Right lobe of liver (tissue), 6 donors: ENCODE measurements around the gene RELA. TPM values are rescaled to one million over a fixed set of nuclear protein-coding genes. Genes with fewer than 3 reads are reported as not detected.

Experiments
- ATAC-seq, 4 donors: fragments of 200-7000 bp; cut with Tn5 transposase; one replicate each; pipeline ENCODE4 v1.9.1; 2020; ENCODE audit warnings: mild to moderate bottlenecking in 4 of 4, moderate library complexity in 4 of 4
- DNase-seq, 3 donors: peaks; one replicate each; pipeline ENCODE4 v3.0.0-alpha.2; 2020
- H3K27ac ChIP-seq, 3 donors: fragments of 200-600 bp; one replicate each; pipeline ENCODE4 v1.8.0; 2022
- H3K27me3 ChIP-seq, 2 donors: fragments of 200-600 bp; one replicate each; pipeline ENCODE4 v1.8.0; 2022
- H3K36me3 ChIP-seq, 4 donors: fragments of 200-600 bp; sonication (generic) in 1 of 4; one replicate each; pipeline versions ENCODE4 v1.5.1 to v1.8.0; 2017 to 2022; ENCODE audit warnings: control low read depth in 1 of 4
- H3K4me1 ChIP-seq, 4 donors: fragments of 200-600 bp; sonication (generic) in 1 of 4; one replicate each; pipeline versions ENCODE4 v1.5.1 to v1.8.0; 2017 to 2022; ENCODE audit warnings: control low read depth in 1 of 4
- H3K4me3 ChIP-seq, 3 donors: fragments of 200-600 bp; one replicate each; pipeline ENCODE4 v1.8.0; 2022
- H3K9me3 ChIP-seq, 4 donors: fragments of 200-600 bp; sonication (generic) in 1 of 4; one replicate each; pipeline versions ENCODE4 v1.5.1 to v1.8.0; 2017 to 2022; ENCODE audit warnings: control low read depth in 1 of 4
- CTCF ChIP-seq, 4 donors: fragments of 200-600 bp in 3 of 4; fragments of 450-650 bp in 1 of 4; IDR thresholded peaks; one replicate each; pipeline versions ENCODE4 v1.5.1 to v1.8.0; 2016 to 2022; ENCODE audit warnings: antibody characterized with exemption in 4 of 4, mild to moderate bottlenecking in 2 of 4
- POLR2A ChIP-seq: fragments of 450-650 bp; IDR thresholded peaks from one replicate; pipeline ENCODE4 v1.6.1; 2017; ENCODE audit warnings: antibody characterized with exemption, mild to moderate bottlenecking
- WGBS: methylation state at CpG from one replicate; pipeline ENCODE4 v1.1.6; 2018; ENCODE audit warnings: low coverage, low lambda C conversion rate; ENCODE audit not compliant: insufficient coverage; ENCODE audit errors: missing lambda C conversion rate; 5-methylcytosine and 5-hydroxymethylcytosine counted together
- intact Hi-C, 2 donors: fragments of 100-400 bp; cut with DNase I; formaldehyde crosslinking; loops; one replicate each; pipeline versions ENCODE4 v1.11.2 to v1.14.1; 2022
- total RNA-seq, 6 experiments: library from RNA; depleted of rRNA in 2 of 6; stranded (reverse); fragments of >200 nt in 2 of 6; fragmentation: NEBNext Ultra II Directional in 3 of 6; extraction: Animal tissue kit (Norgen Biotek cat#: 25700) in 3 of 6; gene quantifications; one replicate each; pipeline versions ENCODE4 v1.1.0 to v1.2.4, GENCODE V29; 2016 to 2023
- donor health status: DM: no; HTN: yes; CAD: no.
- donor health status: DM: no; HTN: no; CAD: no.
- donor health status: DM: no; HTN: no; CAD: no.
- donor health status: DM: no; HTN: yes; CAD: no.
- donor health status: DM: no; HTN: yes; CAD: no.

RELA gene
- total RNA-seq, 6 experiments from 2014 or later = 27.8 to 51.1 (median 41.9) TPM

DNA sequence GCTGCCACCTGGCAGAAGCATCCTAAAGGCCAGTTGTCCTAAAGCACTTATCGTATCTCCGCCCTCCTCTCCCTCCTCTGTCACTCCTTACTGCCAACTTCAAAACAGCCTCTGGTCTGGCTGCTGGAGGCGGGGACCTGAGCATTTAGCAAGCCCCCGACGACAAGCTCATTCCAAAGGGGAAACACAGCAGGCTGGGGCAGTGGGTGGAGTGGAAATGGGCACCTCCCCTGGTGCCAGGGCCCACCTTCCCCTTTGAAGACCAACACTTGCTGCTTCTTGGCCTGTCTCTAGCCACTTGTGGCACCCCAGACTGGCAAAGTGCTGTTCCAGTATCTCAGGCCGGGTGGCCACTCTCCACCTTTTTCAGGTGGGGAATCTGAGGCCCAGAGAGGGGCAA is 52.3 kb downstream of the RELA start:
- Histone ChIP-seq H3K9me3 (no peaks in the 10 kb centered on the region), H3K4me3 (peak overlapping the region in 2 of 3 donors; percentile 99), H3K36me3 (peaks cover 4 to 29% (median 8%) of the 10 kb centered on the region in 4 donors), H3K27ac (peak overlapping the region; percentile 44 to 96 (median 95)), H3K4me1 (peaks cover 0 to 31% (median 11%) of the 10 kb centered on the region in 4 donors), H3K27me3 (no peaks in the 10 kb centered on the region)
- DNase-seq (no peak), ATAC-seq (no peak)
- 10% methylated on average over 2 of the region's 6 CpGs for WGBS
- TF ChIP-seq POLR2A (no peak), CTCF (IDR thresholded peaks at IDR 0.05) (no peak)
- intact Hi-C loops = no loop called here

- WGBS = no CpG with 5 or more reads among the region's 5 CpGs
- Histone ChIP-seq H3K27me3 (no peaks in the 10 kb centered on the region), H3K4me1 (peaks cover 0 to 31% (median 11%) of the 10 kb centered on the region in 4 donors), H3K4me3 (no peak overlapping the region), H3K9me3 (no peaks in the 10 kb centered on the region), H3K27ac (no peak overlapping the region), H3K36me3 (peaks cover 6 to 37% (median 12%) of the 10 kb centered on the region in 4 donors)
- DNase-seq (no peak), ATAC-seq (no peak)
- no peak for TF ChIP-seq POLR2A
- no peak for TF ChIP-seq CTCF (IDR thresholded peaks at IDR 0.05)
- intact Hi-C loops = no loop called here
Observed at GRCh38 chr11:65609665-65610064, 53.1 kb downstream of the RELA start.

GRCh38 chr11:65609229-65609628 is 53.5 kb downstream of the RELA start:
- Histone ChIP-seq H3K36me3 (peaks cover 6 to 41% (median 14%) of the 10 kb centered on the region in 4 donors), H3K4me3 (no peak overlapping the region), H3K4me1 (peaks cover 0 to 31% (median 11%) of the 10 kb centered on the region in 4 donors), H3K27me3 (no peaks in the 10 kb centered on the region), H3K9me3 (no peaks in the 10 kb centered on the region), H3K27ac (no peak overlapping the region)
- WGBS = 37% methylated on average over 3 of the region's 3 CpGs
- no peak for TF ChIP-seq POLR2A
- no peak for TF ChIP-seq CTCF (IDR thresholded peaks at IDR 0.05)
- intact Hi-C loops = no loop called here
- DNase-seq = no peak
- no peak for ATAC-seq

DNA sequence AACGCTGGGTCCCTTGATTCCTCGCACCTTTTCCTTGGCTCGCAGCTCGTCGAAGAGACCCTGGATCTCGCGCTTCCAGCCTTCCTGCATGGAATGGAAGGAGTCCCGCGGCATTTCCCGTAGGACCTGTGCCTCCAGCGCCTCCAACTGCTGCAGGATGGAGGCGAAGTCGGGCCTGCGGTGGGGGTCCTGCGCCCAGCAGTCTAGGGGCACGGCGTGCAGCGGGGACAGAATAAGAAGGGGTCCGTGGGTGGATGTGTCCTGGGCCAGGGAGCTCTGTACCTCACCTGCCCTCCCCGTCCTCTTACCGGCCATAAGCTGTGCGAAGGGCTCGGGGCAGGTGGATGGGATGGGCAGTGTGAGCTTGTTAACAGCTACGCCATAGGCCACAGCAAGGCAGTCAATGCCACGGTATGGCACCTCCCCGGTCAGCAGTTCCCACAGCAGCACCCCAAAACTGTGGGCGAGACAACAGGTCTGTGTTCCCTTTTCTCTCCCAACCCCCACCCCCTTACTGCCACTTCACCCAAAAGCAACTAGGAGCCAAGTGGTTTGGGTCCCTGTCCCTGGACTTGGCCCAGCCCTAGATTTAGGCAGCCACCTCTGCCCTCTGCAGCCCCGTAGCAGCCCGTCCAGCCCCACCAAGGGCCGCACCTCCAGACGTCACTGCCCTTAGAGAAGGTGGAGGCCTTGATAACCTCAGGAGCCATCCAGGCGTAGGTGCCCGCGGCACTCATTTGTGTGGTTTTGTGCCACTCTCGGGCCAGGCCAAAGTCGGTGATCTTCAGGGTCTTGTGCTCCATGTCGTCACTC is 54.9 kb downstream of the RELA start:
- H3K36me3 ChIP-seq = peaks cover 6 to 54% (median 17%) of the 10 kb centered on the region in 4 donors
- H3K4me3 ChIP-seq = no peak overlapping the region
- no peak overlapping the region for H3K27ac ChIP-seq
- H3K4me1 ChIP-seq = peaks cover 0 to 27% (median 8%) of the 10 kb centered on the region in 4 donors
- ATAC-seq (no peak), DNase-seq (no peak)
- TF ChIP-seq CTCF (IDR thresholded peaks at IDR 0.05) (no peak), POLR2A (no peak)
- intact Hi-C loops = no loop called here
- H3K27me3 ChIP-seq = no peaks in the 10 kb centered on the region
- 80% methylated on average over 1 of the region's 37 CpGs for WGBS
- H3K9me3 ChIP-seq = no peaks in the 10 kb centered on the region
